ENCODE results near the gene TIGD1. TPM values are rescaled to one million over a fixed set of nuclear protein-coding genes. Genes with fewer than 3 reads are reported as not detected.

TIGD1 gene
- total RNA-seq, 1 experiment from 2014 or later, result 9.8 TPM

DNA sequence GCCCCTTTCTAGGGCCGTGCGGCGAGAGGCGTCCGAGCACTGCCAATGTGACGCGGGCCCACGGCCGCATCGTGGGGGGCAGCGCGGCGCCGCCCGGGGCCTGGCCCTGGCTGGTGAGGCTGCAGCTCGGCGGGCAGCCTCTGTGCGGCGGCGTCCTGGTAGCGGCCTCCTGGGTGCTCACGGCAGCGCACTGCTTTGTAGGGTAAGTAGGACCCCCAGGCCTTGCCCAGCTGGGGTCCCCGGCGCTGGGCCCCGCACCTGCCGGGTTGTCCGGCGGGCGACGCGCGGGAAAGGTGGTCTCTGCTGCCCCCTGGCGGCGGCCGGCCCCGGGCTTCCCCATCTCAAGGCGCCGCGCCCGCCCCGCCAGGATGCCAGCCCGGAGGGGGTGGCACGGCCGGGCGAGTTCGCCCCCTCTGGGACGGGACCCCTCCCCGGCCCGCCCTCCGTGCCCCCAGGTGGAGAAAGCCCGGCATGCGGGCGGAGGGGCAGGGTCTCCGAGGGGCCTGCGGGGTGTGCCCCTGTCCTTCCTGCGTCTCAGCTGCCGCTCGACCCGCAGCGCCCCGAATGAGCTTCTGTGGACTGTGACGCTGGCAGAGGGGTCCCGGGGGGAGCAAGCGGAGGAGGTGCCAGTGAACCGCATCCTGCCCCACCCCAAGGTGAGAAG lies 28.3 kb downstream of the TIGD1 start:
- H3K27ac ChIP-seq (ENCODE audit: low read depth, low read length, poor library complexity, severe bottlenecking), result no peak overlapping the region
- CTCF ChIA-PET, result interaction anchor here (1.0 to 1.3 kb wide), 3 partner anchors 49 to 77 kb away, joined by 3 read pairs; no protein-coding TSS in a partner anchor
- POLR2A ChIA-PET (ENCODE audit: low non-redundant PET), result no interaction called here

DNA sequence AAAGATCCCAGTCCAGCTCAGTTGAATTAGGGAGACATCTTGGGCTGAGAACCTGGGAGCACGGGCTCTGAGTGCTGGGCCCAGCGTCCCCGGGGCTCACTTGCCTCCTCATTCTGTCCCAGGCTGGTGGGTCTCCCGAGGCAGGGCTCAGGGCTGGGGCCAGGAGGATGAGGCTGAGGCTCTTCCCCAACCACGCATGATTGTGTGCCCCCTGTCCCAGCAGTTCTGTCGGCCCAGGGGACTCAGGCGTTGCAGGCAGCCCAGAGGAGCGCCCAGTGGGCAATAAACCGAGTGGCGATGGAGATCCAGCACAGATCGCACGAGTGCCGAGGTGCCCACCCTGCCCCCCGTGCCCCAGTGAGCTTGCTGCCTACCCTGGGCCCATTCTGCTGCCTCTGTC lies 29.3 kb downstream of the TIGD1 start:
- DNase-seq (ENCODE audit: low spot score), result no peak
- intact Hi-C loops (cut with micrococcal nuclease; ENCODE audit: unreplicated experiment), result loop anchor here (5.0 kb wide), 1 partner anchor 614 kb away; no protein-coding TSS in a partner anchor
- Histone ChIP-seq H3K36me3 (ENCODE audit: insufficient read depth, low read length, poor library complexity, severe bottlenecking) (no peaks in the 10 kb centered on the region), H3K4me3 (ENCODE audit: low read depth, low read length, poor library complexity, severe bottlenecking) (no peak overlapping the region), H3K4me1 (ENCODE audit: insufficient read depth, low read length, poor library complexity, severe bottlenecking) (peaks cover 7% of the 10 kb centered on the region), H3K27me3 (replicated peaks; ENCODE audit: insufficient read depth, low read depth, low read length, poor library complexity) (peaks cover 31% of the 10 kb centered on the region), H3K9me3 (ENCODE audit: low read depth, low read length, poor library complexity, severe bottlenecking) (no peaks in the 10 kb centered on the region), H3K27ac (ENCODE audit: low read depth, low read length, poor library complexity, severe bottlenecking) (no peak overlapping the region)
- POLR2A ChIA-PET (ENCODE audit: low non-redundant PET), result no interaction called here
- no TSS peak for BruUV-seq (replicated peaks)
- TF ChIP-seq EZH2 (IDR thresholded peaks at IDR 0.05; ENCODE audit: borderline replicate concordance, low read depth, low read length, poor library complexity, severe bottlenecking), result no peak
- TF ChIP-seq, protein P1, sequence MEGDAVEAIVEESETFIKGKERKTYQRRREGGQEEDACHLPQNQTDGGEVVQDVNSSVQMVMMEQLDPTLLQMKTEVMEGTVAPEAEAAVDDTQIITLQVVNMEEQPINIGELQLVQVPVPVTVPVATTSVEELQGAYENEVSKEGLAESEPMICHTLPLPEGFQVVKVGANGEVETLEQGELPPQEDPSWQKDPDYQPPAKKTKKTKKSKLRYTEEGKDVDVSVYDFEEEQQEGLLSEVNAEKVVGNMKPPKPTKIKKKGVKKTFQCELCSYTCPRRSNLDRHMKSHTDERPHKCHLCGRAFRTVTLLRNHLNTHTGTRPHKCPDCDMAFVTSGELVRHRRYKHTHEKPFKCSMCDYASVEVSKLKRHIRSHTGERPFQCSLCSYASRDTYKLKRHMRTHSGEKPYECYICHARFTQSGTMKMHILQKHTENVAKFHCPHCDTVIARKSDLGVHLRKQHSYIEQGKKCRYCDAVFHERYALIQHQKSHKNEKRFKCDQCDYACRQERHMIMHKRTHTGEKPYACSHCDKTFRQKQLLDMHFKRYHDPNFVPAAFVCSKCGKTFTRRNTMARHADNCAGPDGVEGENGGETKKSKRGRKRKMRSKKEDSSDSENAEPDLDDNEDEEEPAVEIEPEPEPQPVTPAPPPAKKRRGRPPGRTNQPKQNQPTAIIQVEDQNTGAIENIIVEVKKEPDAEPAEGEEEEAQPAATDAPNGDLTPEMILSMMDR (conservative IDR thresholded peaks at IDR 0.05; ENCODE audit: low read depth, low read length), result no peak
- CTCF ChIA-PET, result interaction anchor here (1.2 to 1.4 kb wide), 2 partner anchors 75 to 76 kb away, joined by 3 read pairs; no protein-coding TSS in a partner anchor

More for the DNA sequence above, 28.3 kb downstream of the TIGD1 start:
- no TSS peak for BruUV-seq (replicated peaks)
- intact Hi-C loops (cut with micrococcal nuclease; ENCODE audit: unreplicated experiment), result loop anchor here (2.0 to 5.0 kb wide), 2 partner anchors 77 to 615 kb away; no protein-coding TSS in a partner anchor
- H3K36me3 ChIP-seq (ENCODE audit: insufficient read depth, low read length, poor library complexity, severe bottlenecking), result no peaks in the 10 kb centered on the region
- H3K9me3 ChIP-seq (ENCODE audit: low read depth, low read length, poor library complexity, severe bottlenecking), result no peaks in the 10 kb centered on the region
- peak; percentile 37 for DNase-seq (ENCODE audit: low spot score)
- TF ChIP-seq, protein P1 (conservative IDR thresholded peaks at IDR 0.05; ENCODE audit: low read depth, low read length), result peak; percentile 55; the same call in 1 of the 2 replicates
- peak; percentile 27 for TF ChIP-seq EZH2 (IDR thresholded peaks at IDR 0.05; ENCODE audit: borderline replicate concordance, low read depth, low read length, poor library complexity, severe bottlenecking)
- H3K27me3 ChIP-seq (replicated peaks; ENCODE audit: insufficient read depth, low read depth, low read length, poor library complexity), result peaks cover 31% of the 10 kb centered on the region
- H3K4me1 ChIP-seq (ENCODE audit: insufficient read depth, low read length, poor library complexity, severe bottlenecking), result peaks cover 7% of the 10 kb centered on the region
- H3K4me3 ChIP-seq (ENCODE audit: low read depth, low read length, poor library complexity, severe bottlenecking), result peak overlapping the region; percentile 19

GRCh38 chr2:232520489-232520888 lies 29.9 kb downstream of the TIGD1 start:
- H3K9me3 ChIP-seq (ENCODE audit: low read depth, low read length, poor library complexity, severe bottlenecking), result no peaks in the 10 kb centered on the region
- no TSS peak for BruUV-seq (replicated peaks)
- H3K4me3 ChIP-seq (ENCODE audit: low read depth, low read length, poor library complexity, severe bottlenecking), result no peak overlapping the region
- no peak for DNase-seq (ENCODE audit: low spot score)
- H3K36me3 ChIP-seq (ENCODE audit: insufficient read depth, low read length, poor library complexity, severe bottlenecking), result no peaks in the 10 kb centered on the region
- no peak for TF ChIP-seq EZH2 (IDR thresholded peaks at IDR 0.05; ENCODE audit: borderline replicate concordance, low read depth, low read length, poor library complexity, severe bottlenecking)
- TF ChIP-seq, protein P1 (conservative IDR thresholded peaks at IDR 0.05; ENCODE audit: low read depth, low read length), result no peak
- H3K27ac ChIP-seq (ENCODE audit: low read depth, low read length, poor library complexity, severe bottlenecking), result no peak overlapping the region
- intact Hi-C loops (cut with micrococcal nuclease; ENCODE audit: unreplicated experiment), result loop anchor here (5.0 kb wide), 1 partner anchor 613 kb away; no protein-coding TSS in a partner anchor
- ChIA-PET CTCF (interaction anchor here (0.6 to 1.4 kb wide), 2 partner anchors 11 to 74 kb away, joined by 3 read pairs; no protein-coding TSS in a partner anchor), POLR2A (ENCODE audit: low non-redundant PET) (no interaction called here)
- peaks cover 7% of the 10 kb centered on the region for H3K4me1 ChIP-seq (ENCODE audit: insufficient read depth, low read length, poor library complexity, severe bottlenecking)
- peaks cover 31% of the 10 kb centered on the region for H3K27me3 ChIP-seq (replicated peaks; ENCODE audit: insufficient read depth, low read depth, low read length, poor library complexity)
